Measurements from ENCODE around the gene TAF4.

TAF4 gene

GRCh38 chr20:61964675-61965605 is 100.7 kb downstream of the TAF4 start:
- DNase-seq (ENCODE audit: low read depth): no peak

GRCh38 chr20:61963885-61964674 is 101.6 kb downstream of the TAF4 start:
- DNase-seq (ENCODE audit: low read depth): no peak

GRCh38 chr20:61963149-61963548 is 102.5 kb downstream of the TAF4 start:
- DNase-seq (ENCODE audit: low read depth): no peak

GRCh38 chr20:61960836-61961235 is 104.8 kb downstream of the TAF4 start:
- no peak for DNase-seq (ENCODE audit: low read depth)

- DNase-seq (ENCODE audit: low read depth): no peak
Measured at GRCh38 chr20:61958773-61959700, 106.6 kb downstream of the TAF4 start.

- DNase-seq (ENCODE audit: low read depth): no peak
Measured at GRCh38 chr20:61957961-61958715, 107.5 kb downstream of the TAF4 start.

GRCh38 chr20:61956396-61957342 is 109.0 kb downstream of the TAF4 start:
- DNase-seq (ENCODE audit: low read depth): no peak

GRCh38 chr20:61955668-61956395 is 109.8 kb downstream of the TAF4 start:
- no peak for DNase-seq (ENCODE audit: low read depth)

GRCh38 chr20:61954276-61955021 is 111.2 kb downstream of the TAF4 start:
- no peak for DNase-seq (ENCODE audit: low read depth)

GRCh38 chr20:61953037-61954021 is 112.4 kb downstream of the TAF4 start:
- DNase-seq (ENCODE audit: low read depth): no peak

- no peak for DNase-seq (ENCODE audit: low read depth)
Measured at GRCh38 chr20:61951695-61952533, 113.8 kb downstream of the TAF4 start.

GRCh38 chr20:61950641-61951071 is 115.0 kb downstream of the TAF4 start:
- no peak for DNase-seq (ENCODE audit: low read depth)

- DNase-seq (ENCODE audit: low read depth): no peak
Measured at GRCh38 chr20:61949714-61950640, 115.7 kb downstream of the TAF4 start.

- DNase-seq (ENCODE audit: low read depth): no peak
Measured at GRCh38 chr20:61949363-61949713, 116.3 kb downstream of the TAF4 start.
